ENCODE data around the gene APOC4.

Gene APOC4

GRCh38 chr19:44948237-44948636 lies 6.2 kb downstream of the APOC4 start:
- no peak overlapping the region for H3K27ac Mint-ChIP-seq
- no peak for DNase-seq
- no peak overlapping the region for H3K4me3 Mint-ChIP-seq
- TF ChIP-seq CTCF (IDR thresholded peaks at IDR 0.05): no peak
- peaks cover 7% of the 10 kb centered on the region for H3K27me3 Mint-ChIP-seq (ENCODE audit: low read depth, poor library complexity)
- H3K4me1 Mint-ChIP-seq: peaks cover 11% of the 10 kb centered on the region
- no peaks in the 10 kb centered on the region for H3K9me3 Mint-ChIP-seq
- no peaks in the 10 kb centered on the region for H3K36me3 Mint-ChIP-seq (ENCODE audit: low read depth)

DNA sequence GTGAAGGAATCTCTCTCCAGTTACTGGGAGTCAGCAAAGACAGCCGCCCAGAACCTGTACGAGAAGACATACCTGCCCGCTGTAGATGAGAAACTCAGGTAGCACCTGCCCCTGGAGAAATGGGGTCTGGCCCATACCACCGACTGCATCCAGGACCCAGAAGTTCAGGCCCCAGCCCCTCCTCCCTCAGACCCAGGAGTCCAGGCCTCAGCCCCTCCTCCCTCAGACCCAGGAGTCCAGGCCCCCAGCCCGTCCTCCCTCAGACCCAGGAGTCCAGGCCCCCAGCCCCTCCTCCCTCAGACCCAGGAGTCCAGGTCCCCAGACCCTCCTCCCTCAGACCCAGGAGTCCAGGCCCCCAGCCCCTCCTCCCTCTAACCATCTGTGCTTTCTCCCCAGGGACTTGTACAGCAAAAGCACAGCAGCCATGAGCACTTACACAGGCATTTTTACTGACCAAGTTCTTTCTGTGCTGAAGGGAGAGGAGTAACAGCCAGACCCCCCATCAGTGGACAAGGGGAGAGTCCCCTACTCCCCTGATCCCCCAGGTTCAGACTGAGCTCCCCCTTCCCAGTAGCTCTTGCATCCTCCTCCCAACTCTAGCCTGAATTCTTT lies 6.8 kb downstream of the APOC4 start:
- no peaks in the 10 kb centered on the region for H3K9me3 Mint-ChIP-seq
- TF ChIP-seq CTCF (IDR thresholded peaks at IDR 0.05): no peak
- H3K36me3 Mint-ChIP-seq (ENCODE audit: low read depth): no peaks in the 10 kb centered on the region
- no peak for DNase-seq
- H3K4me3 Mint-ChIP-seq: no peak overlapping the region
- H3K27ac Mint-ChIP-seq: peak overlapping the region; percentile 36
- peaks cover 4% of the 10 kb centered on the region for H3K27me3 Mint-ChIP-seq (ENCODE audit: low read depth, poor library complexity)
- peaks cover 13% of the 10 kb centered on the region for H3K4me1 Mint-ChIP-seq

- TF ChIP-seq CTCF (IDR thresholded peaks at IDR 0.05): no peak
- Mint-ChIP-seq H3K4me3 (no peak overlapping the region), H3K27ac (no peak overlapping the region), H3K4me1 (peaks cover 12% of the 10 kb centered on the region), H3K9me3 (no peaks in the 10 kb centered on the region), H3K27me3 (ENCODE audit: low read depth, poor library complexity) (peaks cover 2% of the 10 kb centered on the region), H3K36me3 (ENCODE audit: low read depth) (no peaks in the 10 kb centered on the region)
- DNase-seq: no peak
Observed at GRCh38 chr19:44949550-44949949, 7.5 kb downstream of the APOC4 start.

GRCh38 chr19:44951179-44952159 lies 9.4 kb downstream of the APOC4 start:
- Mint-ChIP-seq H3K36me3 (ENCODE audit: low read depth) (no peaks in the 10 kb centered on the region), H3K27me3 (ENCODE audit: low read depth, poor library complexity) (peaks cover 2% of the 10 kb centered on the region), H3K4me1 (peaks cover 24% of the 10 kb centered on the region), H3K4me3 (no peak overlapping the region), H3K27ac (no peak overlapping the region), H3K9me3 (no peaks in the 10 kb centered on the region)
- peak; percentile 85 for TF ChIP-seq CTCF (IDR thresholded peaks at IDR 0.05)
- DNase-seq: peak; percentile 69

GRCh38 chr19:44954278-44954648 lies 12.2 kb downstream of the APOC4 start:
- Mint-ChIP-seq H3K9me3 (no peaks in the 10 kb centered on the region), H3K4me1 (peaks cover 41% of the 10 kb centered on the region), H3K27me3 (ENCODE audit: low read depth, poor library complexity) (peaks cover 2% of the 10 kb centered on the region), H3K27ac (peak overlapping the region; percentile 100), H3K4me3 (peak overlapping the region; percentile 99), H3K36me3 (ENCODE audit: low read depth) (no peaks in the 10 kb centered on the region)
- DNase-seq: no peak
- TF ChIP-seq CTCF (IDR thresholded peaks at IDR 0.05): no peak
